ENCODE data around the gene KRT1. TPM values are rescaled to one million over a fixed set of nuclear protein-coding genes. Genes with fewer than 3 reads are reported as not detected.

Gene KRT1
- total and polyA plus RNA-seq, 2 donors (not counting 1 experiment from before 2014, with no cell fraction given), result not detected

DNA sequence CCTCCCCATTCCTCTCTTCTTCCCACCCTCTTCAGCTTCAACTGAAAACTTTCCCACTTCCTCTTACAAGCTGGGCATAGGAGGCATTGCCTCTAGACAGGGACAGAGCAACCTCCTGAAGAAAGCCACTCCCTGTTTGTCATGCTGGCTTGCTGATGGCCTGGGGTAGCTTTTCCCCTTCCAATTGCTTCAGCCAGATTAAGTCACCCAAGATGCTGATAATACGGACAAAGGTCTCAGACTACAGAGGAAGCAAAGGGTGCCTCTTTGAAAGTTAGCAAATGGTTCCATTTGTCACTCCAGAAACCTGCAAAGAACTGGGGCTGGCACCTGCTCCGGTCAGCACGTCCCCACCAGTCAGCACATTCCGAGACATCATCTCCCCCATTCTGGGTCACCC lies 34.2 kb downstream of the KRT1 start:
- Histone ChIP-seq H3K79me2 (ENCODE audit: control insufficient read depth, insufficient read depth, low read length) (no peaks in the 10 kb centered on the region), H3K4me3 (ENCODE audit: control extremely low read depth in 1 of 5, extremely low read depth in 1 of 5, insufficient read depth in 1 of 5, low read depth in 2 of 5, low read length in 4 of 5) (no peak overlapping the region), H3K27me3 (replicated peaks in 1 of 4; ENCODE audit: control extremely low read depth in 1 of 4, control insufficient read depth in 3 of 4, insufficient read depth in 4 of 4, low read length in 3 of 4) (peaks cover 0 to 7% (median 0%) of the 10 kb centered on the region in 4 experiments), H3K27ac (ENCODE audit: low read length in 2 of 2) (no peak overlapping the region), H3K9me3 (ENCODE audit: control extremely low read depth in 1 of 3, control insufficient read depth in 2 of 3, insufficient read depth in 1 of 3, low read length in 2 of 3) (peaks cover 0 to 4% (median 0%) of the 10 kb centered on the region in 3 donors), H4K20me1 (ENCODE audit: control insufficient read depth, insufficient read depth, low read length, poor library complexity, severe bottlenecking) (no peaks in the 10 kb centered on the region), H3K4me1 (ENCODE audit: control insufficient read depth in 2 of 2, insufficient read depth in 2 of 2, low read length in 2 of 2) (no peaks in the 10 kb centered on the region), H3K4me2 (replicated peaks; ENCODE audit: low read depth, low read length, poor library complexity, severe bottlenecking) (no peak overlapping the region), H2AFZ (ENCODE audit: insufficient read depth, low read depth, low read length, poor library complexity, severe bottlenecking) (no peak overlapping the region), H3K36me3 (replicated peaks in 1 of 2; ENCODE audit: control extremely low read depth in 1 of 2, control insufficient read depth in 1 of 2, extremely low read depth in 1 of 2, insufficient read depth in 2 of 2, low read length in 1 of 2) (no peaks in the 10 kb centered on the region), H3K9ac (ENCODE audit: low read length) (no peak overlapping the region)
- CTCF ChIA-PET, result no interaction called here
- ATAC-seq (ENCODE audit: low read depth), result no peak
- POLR2A ChIA-PET, result interaction anchor here (0.7 kb wide), 1 partner anchor 224 kb away, joined by 3 read pairs; no protein-coding TSS in a partner anchor
- peaks cover 16% of the 10 kb centered on the region for H3K27me3 Mint-ChIP-seq
- H3K4me3 Mint-ChIP-seq, result no peak overlapping the region
- no peak overlapping the region for H3K27ac Mint-ChIP-seq
- H3K9me3 Mint-ChIP-seq (ENCODE audit: insufficient read depth), result no peaks in the 10 kb centered on the region
- no peak for TF ChIP-seq EZH2 (IDR thresholded peaks at IDR 0.05; ENCODE audit: borderline replicate concordance, insufficient read depth, low read depth, low read length, poor library complexity, severe bottlenecking)
- TF ChIP-seq, protein P1, sequence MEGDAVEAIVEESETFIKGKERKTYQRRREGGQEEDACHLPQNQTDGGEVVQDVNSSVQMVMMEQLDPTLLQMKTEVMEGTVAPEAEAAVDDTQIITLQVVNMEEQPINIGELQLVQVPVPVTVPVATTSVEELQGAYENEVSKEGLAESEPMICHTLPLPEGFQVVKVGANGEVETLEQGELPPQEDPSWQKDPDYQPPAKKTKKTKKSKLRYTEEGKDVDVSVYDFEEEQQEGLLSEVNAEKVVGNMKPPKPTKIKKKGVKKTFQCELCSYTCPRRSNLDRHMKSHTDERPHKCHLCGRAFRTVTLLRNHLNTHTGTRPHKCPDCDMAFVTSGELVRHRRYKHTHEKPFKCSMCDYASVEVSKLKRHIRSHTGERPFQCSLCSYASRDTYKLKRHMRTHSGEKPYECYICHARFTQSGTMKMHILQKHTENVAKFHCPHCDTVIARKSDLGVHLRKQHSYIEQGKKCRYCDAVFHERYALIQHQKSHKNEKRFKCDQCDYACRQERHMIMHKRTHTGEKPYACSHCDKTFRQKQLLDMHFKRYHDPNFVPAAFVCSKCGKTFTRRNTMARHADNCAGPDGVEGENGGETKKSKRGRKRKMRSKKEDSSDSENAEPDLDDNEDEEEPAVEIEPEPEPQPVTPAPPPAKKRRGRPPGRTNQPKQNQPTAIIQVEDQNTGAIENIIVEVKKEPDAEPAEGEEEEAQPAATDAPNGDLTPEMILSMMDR (IDR thresholded peaks at IDR 0.05), result no peak
- intact Hi-C loops (cut with micrococcal nuclease), result no loop called here
- H3K4me1 Mint-ChIP-seq, result no peaks in the 10 kb centered on the region
- WGBS (ENCODE audit: insufficient coverage), result 81% methylated on average over 4 of the region's 4 CpGs
- DNase-seq, result no peak

DNA sequence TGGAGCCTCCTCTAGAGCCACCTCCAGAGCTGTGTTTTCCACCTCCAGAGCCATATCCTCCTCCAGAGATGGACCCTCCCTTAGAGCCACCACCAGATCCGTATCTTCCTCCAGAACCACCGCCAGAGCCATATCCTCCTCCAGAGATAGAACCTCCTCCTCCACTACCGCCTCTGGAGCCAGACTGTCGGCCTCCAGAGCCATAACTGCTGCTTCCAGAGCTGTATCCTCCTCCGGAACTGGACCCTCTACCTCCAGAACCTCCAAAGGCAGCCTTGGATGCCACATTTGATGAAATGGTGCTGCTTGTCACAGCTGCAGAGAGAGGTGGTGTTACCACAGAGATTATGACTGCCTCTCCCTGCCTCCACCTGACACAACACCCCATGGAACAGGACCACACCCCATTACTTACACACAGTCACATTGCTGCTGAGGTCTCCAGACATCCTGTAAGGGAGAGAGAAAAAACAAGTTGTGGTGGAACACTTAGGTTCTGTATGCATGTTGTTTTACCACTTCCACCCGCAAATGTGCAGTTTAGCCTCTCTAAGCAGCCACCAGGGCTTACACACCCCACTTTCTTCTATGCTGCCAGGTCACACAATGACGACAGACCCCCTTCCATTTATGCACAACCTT lies 35.0 kb downstream of the KRT1 start:
- Histone ChIP-seq H3K36me3 (replicated peaks in 1 of 2; ENCODE audit: control extremely low read depth in 1 of 2, control insufficient read depth in 1 of 2, extremely low read depth in 1 of 2, insufficient read depth in 2 of 2, low read length in 1 of 2) (no peaks in the 10 kb centered on the region), H3K79me2 (ENCODE audit: control insufficient read depth, insufficient read depth, low read length) (no peaks in the 10 kb centered on the region), H3K4me1 (ENCODE audit: control insufficient read depth in 2 of 2, insufficient read depth in 2 of 2, low read length in 2 of 2) (no peaks in the 10 kb centered on the region), H3K9me3 (ENCODE audit: control extremely low read depth in 1 of 3, control insufficient read depth in 2 of 3, insufficient read depth in 1 of 3, low read length in 2 of 3) (peaks cover 0 to 4% (median 0%) of the 10 kb centered on the region in 3 donors), H3K9ac (ENCODE audit: low read length) (no peak overlapping the region), H4K20me1 (ENCODE audit: control insufficient read depth, insufficient read depth, low read length, poor library complexity, severe bottlenecking) (no peaks in the 10 kb centered on the region), H2AFZ (ENCODE audit: insufficient read depth, low read depth, low read length, poor library complexity, severe bottlenecking) (no peak overlapping the region), H3K27me3 (replicated peaks in 1 of 4; ENCODE audit: control extremely low read depth in 1 of 4, control insufficient read depth in 3 of 4, insufficient read depth in 4 of 4, low read length in 3 of 4) (peaks cover 0 to 4% (median 0%) of the 10 kb centered on the region in 4 experiments), H3K27ac (ENCODE audit: low read length in 2 of 2) (no peak overlapping the region), H3K4me2 (replicated peaks; ENCODE audit: low read depth, low read length, poor library complexity, severe bottlenecking) (no peak overlapping the region), H3K4me3 (ENCODE audit: control extremely low read depth in 1 of 5, extremely low read depth in 1 of 5, insufficient read depth in 1 of 5, low read depth in 2 of 5, low read length in 4 of 5) (no peak overlapping the region)
- POLR2A ChIA-PET, result no interaction called here
- DNase-seq, result no peak
- no peaks in the 10 kb centered on the region for H3K9me3 Mint-ChIP-seq (ENCODE audit: insufficient read depth)
- peaks cover 16% of the 10 kb centered on the region for H3K27me3 Mint-ChIP-seq
- no peak overlapping the region for H3K27ac Mint-ChIP-seq
- TF ChIP-seq, protein P1 (IDR thresholded peaks at IDR 0.05), result no peak
- TF ChIP-seq EZH2 (IDR thresholded peaks at IDR 0.05; ENCODE audit: borderline replicate concordance, insufficient read depth, low read depth, low read length, poor library complexity, severe bottlenecking), result no peak
- CTCF ChIA-PET, result no interaction called here
- ATAC-seq (ENCODE audit: low read depth), result no peak
- intact Hi-C loops (cut with micrococcal nuclease), result no loop called here
- no peaks in the 10 kb centered on the region for H3K4me1 Mint-ChIP-seq
- WGBS (ENCODE audit: insufficient coverage), result 57% methylated on average over 6 of the region's 7 CpGs
- no peak overlapping the region for H3K4me3 Mint-ChIP-seq
